Stomach (tissue), 9 donors: ENCODE data around the gene TAS2R50. TPM values are rescaled to one million over a fixed set of nuclear protein-coding genes. Genes with fewer than 3 reads are reported as not detected.

Experiments
- DNase-seq, 2 donors: peaks; one replicate each; pipeline versions ENCODE4 v3.0.0 to v3.0.0-alpha.2; 2013 to 2019
- H3K27ac ChIP-seq, 5 donors: fragments of 200-600 bp in 4 of 5; sonication (generic) in 4 of 5; one replicate each; pipeline ENCODE4 v1.5.1; 2013 to 2019; ENCODE audit warnings: mild to moderate bottlenecking in 1 of 5, moderate library complexity in 1 of 5
- H3K27me3 ChIP-seq, 3 donors: fragments of 200-600 bp; sonication (generic); one replicate each; pipeline ENCODE4 v1.5.1; 2017 to 2019; ENCODE audit warnings: mixed run types in 1 of 3
- H3K36me3 ChIP-seq, 4 donors: fragments of 200-600 bp; sonication (generic); 1 replicate in 3 of 4; 2 replicates in 1 of 4; pipeline ENCODE4 v1.5.1; 2016 to 2019
- H3K4me1 ChIP-seq, 4 donors: fragments of 200-600 bp; sonication (generic); one replicate each; pipeline ENCODE4 v1.5.1; 2016 to 2019
- H3K4me3 ChIP-seq, 4 donors: fragments of 200-600 bp; sonication (generic) in 3 of 4; one replicate each; pipeline ENCODE4 v1.5.1; 2016 to 2019; ENCODE audit warnings: mild to moderate bottlenecking in 1 of 4
- H3K9me3 ChIP-seq, 4 donors: fragments of 200-600 bp; sonication (generic); one replicate each; pipeline ENCODE4 v1.5.1; 2016 to 2019
- EP300 ChIP-seq: sonication (generic); formaldehyde crosslinking; IDR thresholded peaks from one replicate; pipeline ENCODE4 v1.6.1; 2017; ENCODE audit warnings: antibody characterized with exemption
- POLR2A ChIP-seq, 4 donors: fragments of 450-650 bp; IDR thresholded peaks; one replicate each; pipeline ENCODE4 v1.6.1; 2016; ENCODE audit warnings: antibody characterized with exemption in 4 of 4, control low read depth in 2 of 4, mild to moderate bottlenecking in 1 of 4, moderate library complexity in 1 of 4
- POLR2AphosphoS5 ChIP-seq, 3 donors: sonication (generic); formaldehyde crosslinking; IDR thresholded peaks; one replicate each; pipeline ENCODE4 v1.6.1; 2016; ENCODE audit warnings: antibody characterized with exemption in 3 of 3
- WGBS, 5 donors: extraction: QIAGEN DNeasy Blood & Tissue Kit in 3 of 5; methylation state at CpG; one replicate each; pipeline versions ENCODE4 v1.1.5 to v1.1.7; 2013 to 2018; 5-methylcytosine and 5-hydroxymethylcytosine counted together
- intact Hi-C: fragments of 100-400 bp; cut with DNase I; formaldehyde crosslinking; loops from one replicate; pipeline ENCODE4 v1.15.1; 2023; ENCODE audit warnings: low total_unique reads
- polyA plus RNA-seq, 3 donors: library from polyadenylated mRNA; stranded (reverse); fragments of 200-250 nt; gene quantifications; one replicate each; pipeline ENCODE4 v1.2.3, GENCODE V29; 2013
- total RNA-seq, 5 donors: library from RNA; depleted of rRNA; stranded (reverse); fragments of >200 nt; gene quantifications; one replicate each; pipeline versions ENCODE4 v1.1.0 to v1.2.3, GENCODE V29; 2014 to 2016
- TF ChIP-seq, protein P1 (sequence below), 7 experiments: fragments of 450-650 bp in 4 of 7; fragments of 200-600 bp in 3 of 7; sonication (generic) in 3 of 7; IDR thresholded peaks; one replicate each; pipeline ENCODE4 v1.5.1; 2016 to 2019; ENCODE audit warnings: antibody characterized with exemption in 7 of 7, control low read depth in 2 of 7, mild to moderate bottlenecking in 1 of 7
- donor health status: healthy with polysubstance abuse.
- donor health status: Bipolar disorder and iron deficiency.
- donor health status: healthy.

Gene TAS2R50
- total and polyA plus RNA-seq, 8 donors, result 2.9 to 7.7 TPM; not detected in 6

DNA sequence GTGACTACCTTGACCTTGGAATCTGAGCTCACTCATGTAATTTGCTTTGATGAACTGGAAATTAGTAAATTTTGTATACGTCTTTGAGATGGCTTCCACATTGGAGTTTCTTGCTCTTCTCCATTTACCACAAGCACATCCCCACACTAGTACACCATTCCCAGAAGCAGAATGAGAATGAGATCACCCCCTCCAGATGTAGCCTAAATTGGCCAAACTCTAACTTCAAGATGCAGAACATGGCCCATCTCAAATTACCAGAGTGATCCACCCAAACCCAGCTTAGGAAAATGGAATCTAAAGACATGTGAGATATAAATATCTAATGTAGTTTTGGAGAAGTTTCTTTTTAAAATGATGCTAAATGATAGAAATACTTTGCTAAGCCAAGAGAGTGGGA, 20.9 kb upstream of the TAS2R50 start:
- intact Hi-C loops, result no loop called here
- Histone ChIP-seq H3K9me3 (no peaks in the 10 kb centered on the region), H3K27me3 (no peaks in the 10 kb centered on the region), H3K4me1 (no peaks in the 10 kb centered on the region), H3K4me3 (no peak overlapping the region), H3K27ac (no peak overlapping the region), H3K36me3 (no peaks in the 10 kb centered on the region)
- no peak for TF ChIP-seq POLR2A (IDR thresholded peaks at IDR 0.05)
- TF ChIP-seq EP300, result no peak
- no peak for TF ChIP-seq POLR2AphosphoS5 (IDR thresholded peaks at IDR 0.05)
- TF ChIP-seq, protein P1, sequence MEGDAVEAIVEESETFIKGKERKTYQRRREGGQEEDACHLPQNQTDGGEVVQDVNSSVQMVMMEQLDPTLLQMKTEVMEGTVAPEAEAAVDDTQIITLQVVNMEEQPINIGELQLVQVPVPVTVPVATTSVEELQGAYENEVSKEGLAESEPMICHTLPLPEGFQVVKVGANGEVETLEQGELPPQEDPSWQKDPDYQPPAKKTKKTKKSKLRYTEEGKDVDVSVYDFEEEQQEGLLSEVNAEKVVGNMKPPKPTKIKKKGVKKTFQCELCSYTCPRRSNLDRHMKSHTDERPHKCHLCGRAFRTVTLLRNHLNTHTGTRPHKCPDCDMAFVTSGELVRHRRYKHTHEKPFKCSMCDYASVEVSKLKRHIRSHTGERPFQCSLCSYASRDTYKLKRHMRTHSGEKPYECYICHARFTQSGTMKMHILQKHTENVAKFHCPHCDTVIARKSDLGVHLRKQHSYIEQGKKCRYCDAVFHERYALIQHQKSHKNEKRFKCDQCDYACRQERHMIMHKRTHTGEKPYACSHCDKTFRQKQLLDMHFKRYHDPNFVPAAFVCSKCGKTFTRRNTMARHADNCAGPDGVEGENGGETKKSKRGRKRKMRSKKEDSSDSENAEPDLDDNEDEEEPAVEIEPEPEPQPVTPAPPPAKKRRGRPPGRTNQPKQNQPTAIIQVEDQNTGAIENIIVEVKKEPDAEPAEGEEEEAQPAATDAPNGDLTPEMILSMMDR (IDR thresholded peaks at IDR 0.05), result no peak
- 97 to 100% (median 100%) methylated on average over 1 of the region's 1 CpG for WGBS, 5 donors
- no peak for DNase-seq

DNA sequence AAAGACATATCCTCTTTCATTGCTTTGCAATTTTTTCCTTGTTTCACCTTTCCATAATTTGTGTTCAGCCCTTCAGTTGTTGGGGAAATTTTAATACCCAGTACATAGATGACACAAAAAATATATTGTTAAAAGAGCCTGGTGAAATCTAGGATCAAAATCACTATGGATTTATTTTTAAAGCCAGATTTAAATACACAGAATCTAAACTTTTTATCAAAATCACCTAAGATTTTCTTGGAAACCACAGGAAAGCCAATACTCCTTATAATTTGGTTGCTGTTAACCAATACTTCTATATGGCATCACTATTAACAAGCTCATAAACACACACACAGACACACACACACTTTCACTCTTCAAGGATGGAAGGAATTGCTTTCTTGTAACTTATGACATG, 11.5 kb upstream of the TAS2R50 start, which contains the start of gene TAS2R20:
TSS of gene TAS2R20 (minus strand) at position 101 of the 400 bp plus-strand sequence. CDS start 429 bp downstream, outside the sequence.
- H3K4me1 ChIP-seq, result no peaks in the 10 kb centered on the region
- DNase-seq, result no peak
- TF ChIP-seq EP300 (no peak), POLR2A (IDR thresholded peaks at IDR 0.05) (no peak), POLR2AphosphoS5 (IDR thresholded peaks at IDR 0.05) (no peak)
- TF ChIP-seq, protein P1 (IDR thresholded peaks at IDR 0.05), result no peak
- peaks cover 0 to 9% (median 5%) of the 10 kb centered on the region in 4 donors for H3K36me3 ChIP-seq
- H3K4me3 ChIP-seq, result no peak within 1 kb of the TSS
- intact Hi-C loops, result no loop called here
- no peak within 1 kb of the TSS for H3K27ac ChIP-seq
- no peaks in the 10 kb centered on the region for H3K9me3 ChIP-seq
- no peaks in the 10 kb centered on the region for H3K27me3 ChIP-seq

DNA sequence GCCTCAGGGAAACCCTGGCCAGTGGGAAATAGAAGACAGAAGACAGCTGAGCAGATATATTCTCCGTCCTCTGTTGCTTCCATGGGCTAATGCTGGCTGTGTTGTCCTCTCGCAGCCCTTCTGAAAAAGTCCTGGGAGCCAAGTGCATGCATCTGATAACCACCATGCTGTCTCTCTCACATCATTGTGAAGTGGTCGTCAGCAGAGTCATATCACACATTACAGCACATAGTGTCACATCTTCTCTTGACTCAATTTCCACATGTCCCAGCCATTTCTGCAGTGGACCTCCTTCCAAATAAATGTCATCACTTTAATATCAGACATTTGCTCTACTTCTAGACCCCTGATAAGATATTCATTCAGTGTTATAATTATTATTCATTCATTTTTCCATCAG, 7.6 kb upstream of the TAS2R50 start:
- H3K4me1 ChIP-seq, result no peaks in the 10 kb centered on the region
- 89 to 96% (median 94%) methylated on average over 3 of the region's 3 CpGs for WGBS, 5 donors
- no peak for DNase-seq
- TF ChIP-seq POLR2AphosphoS5 (IDR thresholded peaks at IDR 0.05) (no peak), POLR2A (IDR thresholded peaks at IDR 0.05) (no peak), EP300 (no peak)
- TF ChIP-seq, protein P1 (IDR thresholded peaks at IDR 0.05), result no peak
- H3K36me3 ChIP-seq, result peaks cover 0 to 9% (median 5%) of the 10 kb centered on the region in 4 donors
- H3K27me3 ChIP-seq, result no peaks in the 10 kb centered on the region
- no peak overlapping the region for H3K27ac ChIP-seq
- H3K9me3 ChIP-seq, result peaks cover 0 to 10% (median 0%) of the 10 kb centered on the region in 4 donors
- no peak overlapping the region for H3K4me3 ChIP-seq
- intact Hi-C loops, result no loop called here

DNA sequence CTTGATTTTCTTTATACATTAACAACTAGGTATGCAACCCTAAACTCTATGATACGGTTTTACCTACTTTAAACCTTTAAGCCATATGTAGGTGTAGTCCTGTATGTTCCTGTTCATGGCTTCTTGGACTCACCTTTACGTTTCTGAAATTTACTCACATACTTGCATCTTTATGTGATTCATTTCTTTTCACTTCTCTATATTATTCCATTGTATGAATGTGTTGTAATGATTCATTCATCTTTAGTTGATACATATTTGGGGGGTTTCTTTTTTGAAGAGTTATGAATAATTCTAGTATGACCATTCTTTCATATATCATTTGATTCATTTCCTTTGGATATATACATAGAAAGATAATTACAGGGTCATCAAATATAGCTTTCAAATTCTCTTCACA, 2.4 kb upstream of the TAS2R50 start:
- Histone ChIP-seq H3K27me3 (no peaks in the 10 kb centered on the region), H3K27ac (no peak overlapping the region), H3K36me3 (peaks cover 0 to 6% (median 2%) of the 10 kb centered on the region in 4 donors), H3K4me1 (no peaks in the 10 kb centered on the region), H3K9me3 (peaks cover 0 to 10% (median 0%) of the 10 kb centered on the region in 4 donors), H3K4me3 (no peak overlapping the region)
- WGBS, 5 donors, result 93 to 100% (median 96%) methylated on average over 2 of the region's 2 CpGs
- intact Hi-C loops, result no loop called here
- TF ChIP-seq POLR2A (IDR thresholded peaks at IDR 0.05) (no peak), POLR2AphosphoS5 (IDR thresholded peaks at IDR 0.05) (no peak), EP300 (no peak)
- TF ChIP-seq, protein P1 (IDR thresholded peaks at IDR 0.05), result no peak
- no peak for DNase-seq
